Colonic mucosa (tissue), 4 donors: ENCODE results near the gene OOSP4B. TPM values are rescaled to one million over a fixed set of nuclear protein-coding genes. Genes with fewer than 3 reads are reported as not detected.
"Not testable (repeated sequence)": the region's sequence is repeated elsewhere in the genome, so short reads cannot be mapped to it uniquely, and the experiment has no call there.

Experiments used
- DNase-seq: peaks from one replicate; pipeline ENCODE4 v3.0.0-alpha.2; 2020
- H3K27ac ChIP-seq: fragments of 200-600 bp; one replicate; pipeline ENCODE4 v1.8.0; 2021
- H3K27me3 ChIP-seq: fragments of 200-600 bp; one replicate; pipeline ENCODE4 v1.8.0; 2021
- H3K36me3 ChIP-seq: fragments of 200-600 bp; one replicate; pipeline ENCODE4 v1.8.0; 2021
- H3K4me1 ChIP-seq: fragments of 200-600 bp; one replicate; pipeline ENCODE4 v1.8.0; 2021; ENCODE audit warnings: mild to moderate bottlenecking
- H3K4me3 ChIP-seq: fragments of 200-600 bp; one replicate; pipeline ENCODE4 v1.8.0; 2021
- H3K9ac ChIP-seq, 2 donors: one replicate each; pipeline ENCODE4 v1.7.0; 2013; ENCODE audit warnings: control low read depth in 2 of 2, low read depth in 2 of 2, low read length in 2 of 2
- H3K9me3 ChIP-seq: fragments of 200-600 bp; one replicate; pipeline ENCODE4 v1.8.0; 2021
- CTCF ChIP-seq: fragments of 200-600 bp; IDR thresholded peaks from one replicate; pipeline ENCODE4 v1.8.0; 2022; ENCODE audit warnings: antibody characterized with exemption, mild to moderate bottlenecking
- intact Hi-C: fragments of 100-400 bp; cut with DNase I; formaldehyde crosslinking; loops from one replicate; pipeline ENCODE4 v1.14.1; 2022
- total RNA-seq, 2 donors: library from RNA; stranded (reverse); fragmentation: NEBNext Ultra II Directional in 1 of 2; extraction: Animal tissue kit (Norgen Biotek cat#: 25700) in 1 of 2; gene quantifications; one replicate each; pipeline ENCODE4 v1.2.1, GENCODE V29; 2021
- donor health status: healthy.
- donor health status: DM: no; HTN: no; CAD: no.
- donor health status: DM: no; HTN: no; CAD: no.

OOSP4B gene
- not detected for total RNA-seq

- no peak for TF ChIP-seq CTCF
- H3K27ac ChIP-seq, result no peak within 1 kb of the TSS
- no peak within 1 kb of the TSS for H3K9ac ChIP-seq
- no peaks in the 10 kb centered on the region for H3K4me1 ChIP-seq
- H3K27me3 ChIP-seq, result no peaks in the 10 kb centered on the region
- intact Hi-C loops, result no loop called here
- DNase-seq, result no peak
- no peak within 1 kb of the TSS for H3K4me3 ChIP-seq
- no peaks in the 10 kb centered on the region for H3K9me3 ChIP-seq
- H3K36me3 ChIP-seq, result no peaks in the 10 kb centered on the region
These were observed at the start of gene OOSP4B for GRCh38 chr11:60016881-60017280. Gene OOSP4B (plus strand): TSS chr11:60017181.

- Histone ChIP-seq H3K9me3 (no peaks in the 10 kb centered on the region), H3K4me1 (no peaks in the 10 kb centered on the region), H3K27me3 (no peaks in the 10 kb centered on the region), H3K36me3 (no peaks in the 10 kb centered on the region), H3K27ac (no peak overlapping the region), H3K4me3 (no peak overlapping the region), H3K9ac (no peak overlapping the region)
- no peak for DNase-seq
- TF ChIP-seq CTCF, result no peak
- intact Hi-C loops, result no loop called here
These were observed 49.1 kb upstream of the OOSP4B start for GRCh38 chr11:59967677-59968394.

GRCh38 chr11:59968395-59968783, 48.6 kb upstream of the OOSP4B start:
- intact Hi-C loops, result no loop called here
- H3K36me3 ChIP-seq, result no peaks in the 10 kb centered on the region
- H3K27me3 ChIP-seq, result no peaks in the 10 kb centered on the region
- H3K27ac ChIP-seq, result no peak overlapping the region
- DNase-seq, result no peak
- H3K4me3 ChIP-seq, result no peak overlapping the region
- no peak overlapping the region for H3K9ac ChIP-seq
- H3K9me3 ChIP-seq, result no peaks in the 10 kb centered on the region
- TF ChIP-seq CTCF, result no peak
- H3K4me1 ChIP-seq, result no peaks in the 10 kb centered on the region

GRCh38 chr11:59973097-59973496, 43.9 kb upstream of the OOSP4B start:
- no peak overlapping the region for H3K27ac ChIP-seq
- no peaks in the 10 kb centered on the region for H3K36me3 ChIP-seq
- H3K9me3 ChIP-seq, result no peaks in the 10 kb centered on the region
- no peak for TF ChIP-seq CTCF
- H3K4me1 ChIP-seq, result no peaks in the 10 kb centered on the region
- H3K9ac ChIP-seq, result no peak overlapping the region
- intact Hi-C loops, result no loop called here
- no peak for DNase-seq
- no peaks in the 10 kb centered on the region for H3K27me3 ChIP-seq
- no peak overlapping the region for H3K4me3 ChIP-seq

GRCh38 chr11:59981106-59981770, 35.7 kb upstream of the OOSP4B start:
- intact Hi-C loops, result no loop called here
- no peaks in the 10 kb centered on the region for H3K36me3 ChIP-seq
- no peaks in the 10 kb centered on the region for H3K9me3 ChIP-seq
- DNase-seq, result no peak
- no peaks in the 10 kb centered on the region for H3K4me1 ChIP-seq
- no peak for TF ChIP-seq CTCF
- H3K4me3 ChIP-seq, result no peak overlapping the region
- no peak overlapping the region for H3K9ac ChIP-seq
- H3K27ac ChIP-seq, result no peak overlapping the region
- no peaks in the 10 kb centered on the region for H3K27me3 ChIP-seq

- H3K4me1 ChIP-seq, H3K27me3 ChIP-seq, H3K4me3 ChIP-seq, H3K9me3 ChIP-seq, intact Hi-C loops, DNase-seq, H3K27ac ChIP-seq, H3K9ac ChIP-seq, H3K36me3 ChIP-seq: not testable (repeated sequence)
These were observed 34.9 kb upstream of the OOSP4B start for GRCh38 chr11:59982037-59982436.
